Left renal pelvis (tissue), 4 donors: ENCODE data around the gene ARL13A. TPM values are rescaled to one million over a fixed set of nuclear protein-coding genes. Genes with fewer than 3 reads are reported as not detected.
"Not testable (repeated sequence)": the region's sequence is repeated elsewhere in the genome, so short reads cannot be mapped to it uniquely, and the experiment has no call there.

Experiments
- DNase-seq, 4 donors: peaks; one replicate each; pipeline ENCODE4 v3.0.0-alpha.2; 2013; ENCODE audit warnings: low read depth in 4 of 4, low spot score in 3 of 4
- polyA plus RNA-seq, 4 donors: library from polyadenylated mRNA; unstranded; fragments of 120-200 nt; gene quantifications; one replicate each; pipeline ENCODE4 v1.2.1, GENCODE V29; 2013; ENCODE audit not compliant: insufficient read length in 4 of 4

ARL13A gene
- polyA plus RNA-seq, 4 donors = 0.25 to 0.61 (median 0.34) TPM; not detected in 1

DNA sequence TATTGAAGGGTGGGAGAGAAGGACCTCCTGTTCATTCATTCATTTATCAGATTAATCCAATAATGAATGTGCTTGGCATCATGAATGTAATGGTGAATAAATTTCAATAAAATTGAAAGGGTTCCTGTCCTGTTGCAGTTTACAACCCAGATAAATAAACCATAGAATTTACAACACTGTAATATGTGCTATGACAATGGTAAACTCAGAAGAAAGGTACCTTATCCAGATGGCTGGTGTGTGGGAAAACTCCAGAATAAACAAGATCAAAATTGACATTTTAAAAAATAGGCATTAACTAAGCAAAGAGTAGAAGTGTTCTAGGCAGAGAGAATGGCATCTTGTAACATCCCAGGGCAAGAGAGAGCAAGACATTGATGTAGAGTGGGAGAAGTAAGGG, 15.3 kb downstream of the ARL13A start:
- DNase-seq = no peak

DNA sequence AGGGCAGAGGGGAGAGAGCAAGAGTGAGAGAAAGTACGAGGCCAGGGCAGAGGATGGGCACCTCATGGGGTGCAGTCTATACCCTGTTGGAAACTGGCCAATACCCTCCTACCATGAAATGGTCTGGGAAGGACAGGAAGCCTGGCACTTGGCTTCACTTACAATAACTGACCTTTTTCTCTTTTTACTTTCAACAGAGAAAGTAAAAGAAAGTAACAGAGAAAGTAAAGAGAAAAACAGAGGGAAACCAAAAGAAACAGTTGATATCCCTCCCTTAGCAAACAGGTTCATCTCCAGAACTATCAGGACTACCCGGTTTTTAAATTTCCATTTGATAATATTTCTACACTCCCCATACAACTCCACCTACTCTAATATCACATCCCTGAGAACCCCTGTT, 20.6 kb downstream of the ARL13A start:
- no peak for DNase-seq

DNA sequence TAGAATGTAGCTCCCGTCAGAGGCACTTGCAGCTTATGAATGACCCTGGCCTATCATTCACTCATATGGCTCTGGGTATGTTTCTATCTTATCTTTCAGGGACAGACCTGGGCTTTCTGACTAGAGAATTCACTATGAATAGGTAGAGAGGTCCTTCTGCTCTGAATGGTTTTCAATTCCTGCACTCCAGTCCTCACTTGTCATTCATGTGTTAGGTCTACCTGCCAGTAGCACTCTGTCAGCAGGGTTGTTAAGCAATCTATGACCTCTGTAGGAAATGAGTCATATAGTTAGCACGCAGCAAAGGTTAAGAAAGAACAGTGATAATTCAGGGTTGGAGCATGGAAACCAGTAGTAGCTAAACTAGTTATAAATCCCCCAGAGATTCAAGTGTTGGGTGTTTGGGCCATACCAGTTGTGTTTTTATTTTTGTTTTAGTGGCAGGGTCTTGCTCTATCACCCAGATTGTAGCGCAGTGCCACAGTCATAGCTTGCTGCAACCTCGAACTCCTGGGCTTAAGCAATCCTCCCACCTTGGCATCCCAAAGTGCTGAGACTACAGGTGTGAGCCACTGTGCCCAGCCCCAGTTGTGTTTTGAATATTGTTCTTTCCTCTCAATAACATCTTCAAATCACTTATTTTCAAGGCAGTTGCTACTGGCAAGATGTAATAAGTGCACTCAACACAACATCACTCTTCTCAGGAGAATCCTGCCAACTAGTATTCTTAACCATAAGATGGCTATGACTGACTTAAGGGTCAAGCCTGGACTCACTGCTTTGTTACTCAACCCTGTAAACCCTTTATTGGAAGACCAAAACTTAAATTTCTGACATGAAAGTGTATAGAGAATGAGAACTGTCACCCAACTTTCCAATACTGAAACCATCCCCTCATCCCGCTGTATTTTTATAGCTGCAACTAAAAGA, 25.1 kb downstream of the ARL13A start:
- DNase-seq = no peak

DNA sequence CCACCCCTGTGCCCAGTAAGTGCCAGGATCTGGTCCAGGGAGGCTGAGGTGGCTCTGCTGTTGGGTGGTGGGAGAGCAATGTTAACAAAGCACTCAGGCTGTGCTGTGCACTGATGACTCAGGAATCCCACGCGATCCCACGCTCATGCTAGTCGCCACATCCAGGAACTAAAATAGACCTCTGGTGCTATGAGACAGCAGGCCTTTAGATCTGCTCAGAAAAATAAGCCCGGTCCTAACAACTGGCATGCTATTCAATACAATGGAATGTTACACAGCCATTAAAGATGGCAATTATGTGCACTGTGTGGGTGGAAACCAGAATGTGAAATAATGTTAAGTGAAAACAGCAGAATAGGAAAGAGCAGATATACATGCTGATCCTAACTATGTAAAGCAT, 26.0 kb downstream of the ARL13A start:
- DNase-seq = no peak

DNA sequence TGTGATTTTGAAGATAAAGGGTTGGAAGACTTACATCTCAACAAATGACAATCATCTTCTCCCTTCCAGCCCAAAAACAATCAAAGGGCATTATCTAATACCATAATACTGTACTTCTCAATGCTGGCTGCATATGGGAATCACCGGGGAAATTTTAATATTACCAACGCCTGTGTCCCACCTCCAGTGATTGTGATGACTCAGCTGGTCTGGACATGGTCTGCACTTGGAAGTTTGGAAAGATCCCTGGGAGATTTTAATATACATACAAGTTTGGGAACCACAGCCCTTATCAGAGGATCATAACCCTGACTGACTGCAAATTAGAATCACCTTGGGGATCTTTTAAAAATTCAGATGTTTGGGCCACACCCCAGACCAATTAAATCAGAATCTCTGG, 29.9 kb downstream of the ARL13A start:
- DNase-seq = no peak

DNA sequence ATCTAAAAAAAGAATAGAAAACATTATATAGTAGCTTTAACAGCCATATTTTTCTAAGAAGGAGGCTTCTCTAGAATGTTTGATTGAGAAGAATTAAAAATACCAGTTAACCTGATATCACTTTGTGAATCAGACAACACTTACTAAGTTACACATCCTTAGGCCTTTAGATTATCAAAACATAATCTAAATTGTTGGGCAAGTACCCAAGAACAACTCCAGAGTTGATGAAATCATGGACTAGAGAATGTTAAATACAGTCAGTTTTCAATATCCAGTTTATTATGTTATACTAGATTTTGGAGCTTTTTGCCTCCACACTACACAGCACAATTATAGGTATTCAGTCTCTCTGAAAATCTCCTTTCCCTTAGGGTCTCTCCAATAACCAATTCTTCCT, 39.6 kb downstream of the ARL13A start:
- no peak for DNase-seq

DNA sequence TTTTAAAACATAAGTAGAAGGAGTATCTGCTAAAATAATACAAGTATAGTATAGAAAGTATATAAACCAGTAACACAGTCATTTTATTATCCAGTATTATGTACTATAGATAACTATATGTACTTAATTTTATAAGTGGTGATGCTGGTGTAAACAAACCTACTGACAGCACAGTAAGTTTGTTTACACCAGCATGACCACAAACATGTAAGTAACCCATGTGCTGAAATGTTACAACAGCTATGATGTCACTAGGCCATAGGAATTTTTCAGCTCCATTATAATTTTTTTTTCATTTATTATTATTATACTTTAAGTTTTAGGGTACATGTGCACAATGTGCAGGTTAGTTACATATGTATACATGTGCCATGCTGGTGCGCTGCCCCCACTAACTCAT, 42.5 kb downstream of the ARL13A start:
- DNase-seq = not testable (repeated sequence)

DNA sequence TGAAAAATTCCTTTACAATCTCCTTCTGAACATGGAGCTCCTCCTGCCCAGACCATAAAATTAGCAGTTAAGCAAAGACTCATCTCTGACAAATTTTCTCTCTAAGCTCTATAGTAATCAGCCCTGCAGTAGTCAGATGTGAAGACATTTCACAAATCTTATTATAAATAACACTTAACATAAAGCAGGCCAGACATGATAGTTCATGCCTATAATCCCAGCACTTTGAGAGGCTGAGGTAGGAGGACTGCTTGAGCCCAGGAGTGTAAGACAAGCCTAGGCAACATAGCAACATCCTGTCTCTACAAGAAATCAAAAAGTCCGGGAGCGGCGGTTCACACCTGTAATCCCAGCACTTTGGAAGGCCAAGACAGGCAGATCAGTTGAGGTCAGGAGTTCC, 52.5 kb downstream of the ARL13A start:
- no peak for DNase-seq

DNA sequence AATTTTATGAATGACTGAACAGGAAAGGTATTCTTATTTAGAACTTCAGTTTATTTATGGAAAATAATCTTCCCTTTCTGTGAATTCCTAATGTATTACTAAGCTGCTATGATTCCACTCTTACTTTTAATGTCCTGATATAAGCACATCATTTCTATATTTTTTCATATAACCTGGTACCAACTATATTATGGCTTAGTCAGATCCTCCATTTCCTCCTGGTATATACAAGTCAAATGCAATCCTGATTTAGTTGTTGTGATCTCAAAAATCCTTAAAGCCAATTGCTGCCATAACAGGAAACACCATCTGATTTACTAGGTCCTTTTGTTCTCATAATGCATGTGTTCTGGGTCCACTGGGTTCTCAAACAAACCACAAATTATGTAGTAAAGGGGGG, 55.6 kb downstream of the ARL13A start:
- no peak for DNase-seq

DNA sequence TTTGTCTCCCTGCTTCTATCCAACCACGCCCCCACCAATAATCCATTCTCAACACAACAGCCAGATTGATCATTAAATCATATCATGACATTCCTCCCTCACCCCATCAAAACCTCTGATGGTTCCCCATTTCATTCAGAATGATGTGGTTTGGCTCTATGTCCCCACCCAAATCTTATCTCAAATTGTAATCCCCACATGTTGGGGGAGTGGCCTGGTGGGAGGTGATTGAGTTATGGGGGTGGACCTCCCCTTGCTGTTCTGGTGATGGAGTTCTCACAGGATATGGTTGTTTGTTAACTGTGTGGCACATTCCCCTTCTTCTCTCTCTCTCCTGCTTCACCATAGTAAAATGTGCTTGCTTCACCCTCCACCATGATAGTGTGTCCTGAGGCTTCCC, 59.1 kb downstream of the ARL13A start:
- DNase-seq = no peak

DNA sequence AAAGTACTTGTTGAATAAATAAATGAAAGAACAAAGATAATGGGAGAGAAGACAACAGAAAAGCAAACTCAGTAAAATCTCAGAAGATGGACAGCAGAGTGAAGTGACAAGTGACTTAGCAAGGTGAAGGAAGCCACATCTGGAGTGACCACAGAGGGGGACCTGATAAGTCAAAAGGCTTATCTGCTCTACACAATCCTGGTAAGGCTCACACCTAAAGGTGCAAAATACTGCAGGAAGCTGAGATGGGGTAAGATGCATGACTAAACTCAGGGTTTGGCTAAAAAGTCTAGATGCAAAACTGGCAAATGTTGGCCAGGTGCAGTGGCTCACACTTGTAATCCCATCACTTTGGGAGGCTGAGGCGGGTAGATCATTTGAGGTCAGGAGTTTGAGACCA, 60.2 kb downstream of the ARL13A start:
- no peak for DNase-seq

DNA sequence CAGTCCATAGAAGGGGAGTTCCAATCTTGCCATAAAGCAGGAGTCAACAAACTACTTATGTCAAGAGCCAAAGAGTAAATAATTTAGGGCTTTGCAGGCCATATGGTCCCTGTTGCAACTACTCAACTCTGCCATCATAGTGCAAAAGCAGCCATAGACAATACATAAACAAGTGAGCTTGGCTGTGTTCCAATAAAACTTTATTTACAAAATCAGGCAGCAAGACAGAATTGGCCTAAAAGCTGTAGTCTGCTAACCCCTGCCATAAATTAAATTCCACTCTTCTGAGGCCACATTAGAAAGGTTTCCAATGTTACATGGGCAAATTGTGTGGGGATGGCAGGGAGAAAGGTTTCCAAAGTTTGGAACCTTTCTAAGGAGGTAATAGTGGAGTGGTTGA, 67.7 kb downstream of the ARL13A start:
- no peak for DNase-seq

DNA sequence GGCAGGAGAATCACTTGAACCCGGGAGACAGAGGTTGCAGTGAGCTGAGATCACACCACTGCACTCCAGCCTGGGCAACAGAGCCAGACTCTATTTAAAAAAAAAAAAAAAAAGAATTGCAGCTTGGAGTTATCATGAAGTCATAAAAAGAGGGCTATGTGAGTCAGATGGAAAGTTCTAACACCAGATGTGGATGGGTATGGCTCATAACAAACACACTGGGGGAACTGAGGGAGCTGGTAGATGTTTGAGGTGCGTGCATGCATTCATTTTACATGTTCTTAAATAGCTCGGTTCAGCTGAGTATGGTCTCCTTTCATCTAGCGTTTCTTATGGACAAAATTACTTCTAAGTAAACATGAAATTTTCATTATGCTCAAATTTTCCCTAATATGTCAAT, 70.7 kb downstream of the ARL13A start:
- DNase-seq = no peak

Other genes starting within 250 kb of the ARL13A start
- gene SYTL4, start 237.6 kb upstream of the ARL13A start, polyA plus RNA-seq = 10 to 100 TPM; 11.4 to 23.9 (median 22.5) TPM
- 10 to 100 TPM; 15.8 to 24.9 (median 21.2) TPM for gene CSTF2, start 149.3 kb upstream of the ARL13A start, polyA plus RNA-seq
- gene NOX1, start 95.3 kb upstream of the ARL13A start, polyA plus RNA-seq = 1 to 10 TPM in 3 of 4 donors, under 1 TPM in 1; 0.48 to 1.4 (median 1.1) TPM
- under 1 TPM; 0.08 to 0.43 (median 0.37) TPM for gene XKRX, start 40.8 kb upstream of the ARL13A start, polyA plus RNA-seq
- gene TRMT2B, start 82.4 kb downstream of the ARL13A start, polyA plus RNA-seq = 10 to 100 TPM in 3 of 4 donors, 1 to 10 TPM in 1; 8.4 to 13.5 (median 11.1) TPM
- gene TMEM35A, start 109.2 kb downstream of the ARL13A start, polyA plus RNA-seq = 10 to 100 TPM in 2 of 4 donors, 1 to 10 TPM in 2; 7.7 to 16.6 (median 10.1) TPM
- gene CENPI, start 128.5 kb downstream of the ARL13A start, polyA plus RNA-seq = 1 to 10 TPM; 7.8 to 9.7 (median 9.0) TPM